Sigmoid colon (tissue), 7 donors: ENCODE results near the gene STK33. TPM values are rescaled to one million over a fixed set of nuclear protein-coding genes. Genes with fewer than 3 reads are reported as not detected.
A peak's percentile ranks its signal among the peaks of the same experiment; 100 is the strongest.

Source experiments
- DNase-seq: peaks from one replicate; pipeline ENCODE4 v3.0.0-alpha.2; 2019
- H3K27ac ChIP-seq, 4 donors: fragments of 200-600 bp; sonication (generic); one replicate each; pipeline ENCODE4 v1.5.1; 2016 to 2019; ENCODE audit warnings: mild to moderate bottlenecking in 1 of 4
- H3K27me3 ChIP-seq, 3 donors: fragments of 200-600 bp; sonication (generic); one replicate each; pipeline ENCODE4 v1.5.1; 2019; ENCODE audit warnings: mild to moderate bottlenecking in 1 of 3
- H3K36me3 ChIP-seq, 4 donors: fragments of 200-600 bp; sonication (generic); one replicate each; pipeline ENCODE4 v1.5.1; 2016 to 2019
- H3K4me1 ChIP-seq, 4 donors: fragments of 200-600 bp; sonication (generic); one replicate each; pipeline ENCODE4 v1.5.1; 2017 to 2019
- H3K4me3 ChIP-seq, 4 donors: fragments of 200-600 bp; sonication (generic); one replicate each; pipeline ENCODE4 v1.5.1; 2017 to 2019; ENCODE audit warnings: mild to moderate bottlenecking in 2 of 4, moderate library complexity in 1 of 4
- H3K9me3 ChIP-seq, 4 donors: fragments of 200-600 bp in 3 of 4; sonication (generic) in 3 of 4; one replicate each; pipeline versions ENCODE4 v1.5.1 to v1.6.1; 2013 to 2019
- EP300 ChIP-seq, 4 donors: sonication (generic); formaldehyde crosslinking; IDR thresholded peaks; one replicate each; pipeline ENCODE4 v1.6.1; 2017; ENCODE audit warnings: antibody characterized with exemption in 4 of 4
- POLR2A ChIP-seq, 2 donors: fragments of 450-650 bp; IDR thresholded peaks; one replicate each; pipeline ENCODE4 v1.6.1; 2016; ENCODE audit warnings: antibody characterized with exemption in 2 of 2, mild to moderate bottlenecking in 2 of 2, moderate library complexity in 2 of 2
- POLR2AphosphoS5 ChIP-seq, 4 donors: sonication (generic); formaldehyde crosslinking; IDR thresholded peaks; one replicate each; pipeline ENCODE4 v1.6.1; 2017; ENCODE audit warnings: antibody characterized with exemption in 4 of 4
- WGBS, 2 donors: extraction: QIAGEN DNeasy Blood & Tissue Kit; methylation state at CpG; one replicate each; pipeline ENCODE4 v1.1.7; 2013; 5-methylcytosine and 5-hydroxymethylcytosine counted together
- intact Hi-C: fragments of 100-400 bp; cut with DNase I; formaldehyde crosslinking; loops from one replicate; pipeline ENCODE4 v1.15.1; 2023
- polyA plus RNA-seq, 3 donors: library from polyadenylated mRNA; stranded (reverse); fragments of 200-250 nt; gene quantifications; one replicate each; pipeline ENCODE4 v1.2.3, GENCODE V29; 2013
- total RNA-seq, 4 donors: library from RNA; depleted of rRNA; stranded (reverse); fragments of >200 nt; gene quantifications; one replicate each; pipeline ENCODE4 v1.1.0, GENCODE V29; 2016
- TF ChIP-seq, protein P1 (sequence below), 4 experiments: fragments of 450-650 bp in 3 of 4; fragments of 200-600 bp in 1 of 4; IDR thresholded peaks; one replicate each; pipeline ENCODE4 v1.5.1; 2016 to 2019; ENCODE audit warnings: antibody characterized with exemption in 4 of 4, mild to moderate bottlenecking in 3 of 4, moderate library complexity in 2 of 4
- donor health status: healthy with polysubstance abuse.
- donor health status: Bipolar disorder and iron deficiency.
- donor health status: healthy.

The STK33 gene
- total and polyA plus RNA-seq, 7 donors, result 2.0 to 23.8 (median 20.6) TPM; not detected in 2

DNA sequence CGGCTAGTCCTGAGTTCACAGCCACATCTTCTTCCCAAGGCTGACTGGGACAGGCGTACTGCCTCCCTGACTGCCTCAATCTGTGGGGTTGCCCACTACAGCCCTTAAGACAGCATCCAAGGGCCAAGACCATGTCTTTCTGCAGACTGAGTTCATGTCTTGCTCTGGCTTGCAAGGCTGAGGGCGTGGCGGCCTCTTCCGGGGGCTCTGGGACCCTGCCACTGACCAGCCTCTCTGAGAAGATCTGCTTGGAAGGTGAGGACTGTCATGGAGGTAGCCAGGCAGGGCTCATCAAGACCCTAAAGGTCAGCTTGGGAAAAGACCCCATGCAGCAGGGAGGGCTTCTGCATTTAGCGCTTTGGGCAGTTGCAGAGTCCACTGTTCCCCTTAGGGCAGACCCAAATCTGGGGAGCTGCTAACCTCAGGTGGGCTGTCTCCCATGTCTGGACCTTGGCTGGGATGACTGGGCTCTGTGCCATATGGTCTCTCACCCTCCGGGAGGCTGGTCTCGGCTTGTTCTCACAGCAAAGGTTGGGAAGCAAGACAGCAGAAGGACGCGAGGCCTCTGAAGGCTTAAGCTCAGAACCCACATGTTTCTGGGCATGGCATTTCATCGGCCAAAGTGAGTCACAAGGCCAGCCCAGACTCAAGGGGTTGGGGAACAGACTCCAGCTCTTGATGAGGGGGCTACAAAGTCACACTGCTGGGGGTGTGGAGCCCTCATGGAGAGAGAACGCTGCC lies 221.2 kb downstream of the STK33 start:
- H3K4me1 ChIP-seq, result no peaks in the 10 kb centered on the region
- TF ChIP-seq EP300 (IDR thresholded peaks at IDR 0.05), result no peak
- TF ChIP-seq POLR2A (IDR thresholded peaks at IDR 0.05), result no peak
- TF ChIP-seq POLR2AphosphoS5 (IDR thresholded peaks at IDR 0.05), result no peak
- TF ChIP-seq, protein P1, sequence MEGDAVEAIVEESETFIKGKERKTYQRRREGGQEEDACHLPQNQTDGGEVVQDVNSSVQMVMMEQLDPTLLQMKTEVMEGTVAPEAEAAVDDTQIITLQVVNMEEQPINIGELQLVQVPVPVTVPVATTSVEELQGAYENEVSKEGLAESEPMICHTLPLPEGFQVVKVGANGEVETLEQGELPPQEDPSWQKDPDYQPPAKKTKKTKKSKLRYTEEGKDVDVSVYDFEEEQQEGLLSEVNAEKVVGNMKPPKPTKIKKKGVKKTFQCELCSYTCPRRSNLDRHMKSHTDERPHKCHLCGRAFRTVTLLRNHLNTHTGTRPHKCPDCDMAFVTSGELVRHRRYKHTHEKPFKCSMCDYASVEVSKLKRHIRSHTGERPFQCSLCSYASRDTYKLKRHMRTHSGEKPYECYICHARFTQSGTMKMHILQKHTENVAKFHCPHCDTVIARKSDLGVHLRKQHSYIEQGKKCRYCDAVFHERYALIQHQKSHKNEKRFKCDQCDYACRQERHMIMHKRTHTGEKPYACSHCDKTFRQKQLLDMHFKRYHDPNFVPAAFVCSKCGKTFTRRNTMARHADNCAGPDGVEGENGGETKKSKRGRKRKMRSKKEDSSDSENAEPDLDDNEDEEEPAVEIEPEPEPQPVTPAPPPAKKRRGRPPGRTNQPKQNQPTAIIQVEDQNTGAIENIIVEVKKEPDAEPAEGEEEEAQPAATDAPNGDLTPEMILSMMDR (IDR thresholded peaks at IDR 0.05), result no peak
- peak; percentile 40 for DNase-seq
- intact Hi-C loops, result no loop called here
- no peak overlapping the region for H3K4me3 ChIP-seq
- no peak overlapping the region for H3K27ac ChIP-seq
- no peaks in the 10 kb centered on the region for H3K9me3 ChIP-seq
- WGBS, 2 donors, result 95% methylated on average over 12 of the region's 12 CpGs
- H3K36me3 ChIP-seq, result no peaks in the 10 kb centered on the region
- H3K27me3 ChIP-seq, result no peaks in the 10 kb centered on the region

DNA sequence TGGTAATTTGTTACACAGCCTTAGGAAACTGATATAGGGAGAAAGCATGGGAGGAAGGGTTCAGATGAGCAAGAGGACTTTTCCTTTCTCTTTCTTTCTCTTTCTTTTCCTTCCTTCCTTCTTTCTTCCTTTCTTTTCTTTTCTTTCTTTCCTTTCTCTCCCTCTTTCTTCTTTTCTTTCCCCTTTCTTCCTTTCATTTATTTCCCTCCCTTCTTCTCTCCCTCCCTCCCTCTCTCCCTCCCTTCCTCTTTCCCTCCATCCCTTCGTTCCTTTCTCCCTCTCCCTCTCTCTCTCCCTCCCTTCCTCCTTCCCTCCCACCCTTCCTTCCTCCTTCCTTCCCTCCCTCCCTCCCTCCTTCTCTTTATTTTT lies 222.5 kb downstream of the STK33 start:
- no peak for DNase-seq
- TF ChIP-seq POLR2AphosphoS5 (IDR thresholded peaks at IDR 0.05) (no peak), POLR2A (IDR thresholded peaks at IDR 0.05) (no peak), EP300 (IDR thresholded peaks at IDR 0.05) (no peak)
- H3K4me1 ChIP-seq, result no peaks in the 10 kb centered on the region
- 74 to 75% methylated on average over 1 of the region's 1 CpG for WGBS, 2 donors
- no peaks in the 10 kb centered on the region for H3K9me3 ChIP-seq
- intact Hi-C loops, result no loop called here
- H3K27me3 ChIP-seq, result no peaks in the 10 kb centered on the region
- H3K36me3 ChIP-seq, result no peaks in the 10 kb centered on the region
- H3K27ac ChIP-seq, result no peak overlapping the region
- no peak overlapping the region for H3K4me3 ChIP-seq

DNA sequence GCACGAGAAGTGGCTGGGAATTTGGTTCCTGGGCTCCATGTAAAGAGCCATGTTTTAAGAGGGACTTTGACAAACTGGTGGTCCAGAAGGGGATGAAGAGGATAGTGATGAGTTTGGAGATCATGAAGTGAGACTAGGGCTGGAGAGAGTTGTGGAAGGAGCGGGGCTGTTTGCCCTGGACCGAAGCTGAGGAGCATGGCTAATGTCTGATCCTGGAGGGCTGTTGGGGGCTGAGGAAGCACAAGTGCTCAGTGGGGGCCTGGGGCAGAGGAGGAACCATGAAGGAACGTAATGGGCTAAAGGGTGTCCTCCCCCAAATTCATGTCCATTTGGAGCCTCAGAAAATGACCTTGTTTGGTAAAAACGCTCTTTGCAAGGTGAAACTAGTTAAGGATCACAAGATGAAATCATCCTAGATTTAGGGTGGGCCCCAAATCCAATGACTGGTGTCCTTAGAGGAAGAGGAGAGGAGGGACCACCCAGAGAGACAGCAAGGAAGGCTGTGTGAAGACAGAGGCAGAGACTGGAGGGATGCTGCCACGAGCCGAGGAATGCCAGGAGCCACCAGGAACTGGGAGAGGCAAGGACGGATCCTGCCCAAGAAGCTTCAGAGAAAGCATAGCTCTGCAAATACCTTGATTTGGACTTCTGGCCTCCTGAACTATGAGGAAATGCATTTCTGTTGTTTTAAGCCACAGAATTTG lies 223.1 kb downstream of the STK33 start:
- Histone ChIP-seq H3K4me1 (no peaks in the 10 kb centered on the region), H3K9me3 (no peaks in the 10 kb centered on the region), H3K36me3 (no peaks in the 10 kb centered on the region), H3K27me3 (no peaks in the 10 kb centered on the region), H3K27ac (no peak overlapping the region), H3K4me3 (no peak overlapping the region)
- DNase-seq, result peak; percentile 40
- TF ChIP-seq EP300 (IDR thresholded peaks at IDR 0.05), result no peak
- TF ChIP-seq POLR2A (IDR thresholded peaks at IDR 0.05), result no peak
- TF ChIP-seq, protein P1 (IDR thresholded peaks at IDR 0.05), result no peak
- TF ChIP-seq POLR2AphosphoS5 (IDR thresholded peaks at IDR 0.05), result no peak
- WGBS, 2 donors, result 83 to 88% methylated on average over 8 of the region's 8 CpGs
- intact Hi-C loops, result no loop called here

DNA sequence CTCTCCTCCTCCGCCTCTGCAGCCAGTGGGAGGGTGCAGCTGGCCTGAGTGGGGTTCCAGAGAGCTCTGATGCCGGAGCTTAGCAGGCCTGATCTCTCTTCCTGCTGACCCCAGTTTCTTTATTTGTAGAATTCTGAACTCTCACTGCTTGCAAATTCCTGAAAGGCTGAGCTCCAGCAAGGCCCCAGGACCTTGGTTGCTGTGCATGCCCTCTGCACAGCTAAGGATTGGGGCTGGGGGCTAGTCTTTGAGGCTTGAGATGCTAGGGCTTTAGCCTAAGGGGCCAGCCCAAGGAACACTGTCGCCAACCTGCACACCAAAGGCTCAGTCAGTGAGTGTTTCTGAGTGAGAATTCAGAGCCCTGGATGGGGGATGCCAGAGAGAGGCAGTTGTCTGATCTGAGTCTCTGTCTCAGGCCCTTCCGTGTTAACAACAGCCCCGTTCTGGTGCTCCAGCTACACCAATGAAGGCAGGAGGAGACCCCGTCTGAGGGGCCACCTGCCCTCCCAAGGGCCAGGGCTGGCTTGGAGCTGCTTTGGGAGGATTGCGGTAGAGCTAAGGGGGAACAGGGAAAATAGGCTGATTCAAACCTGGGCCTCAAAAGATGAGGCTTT lies 224.3 kb downstream of the STK33 start:
- TF ChIP-seq POLR2AphosphoS5 (IDR thresholded peaks at IDR 0.05), result no peak
- Histone ChIP-seq H3K9me3 (no peaks in the 10 kb centered on the region), H3K36me3 (no peaks in the 10 kb centered on the region), H3K27ac (no peak overlapping the region), H3K4me1 (no peaks in the 10 kb centered on the region), H3K27me3 (no peaks in the 10 kb centered on the region), H3K4me3 (no peak overlapping the region)
- peak; percentile 36 for DNase-seq
- 88 to 90% methylated on average over 7 of the region's 7 CpGs for WGBS, 2 donors
- intact Hi-C loops, result no loop called here

DNA sequence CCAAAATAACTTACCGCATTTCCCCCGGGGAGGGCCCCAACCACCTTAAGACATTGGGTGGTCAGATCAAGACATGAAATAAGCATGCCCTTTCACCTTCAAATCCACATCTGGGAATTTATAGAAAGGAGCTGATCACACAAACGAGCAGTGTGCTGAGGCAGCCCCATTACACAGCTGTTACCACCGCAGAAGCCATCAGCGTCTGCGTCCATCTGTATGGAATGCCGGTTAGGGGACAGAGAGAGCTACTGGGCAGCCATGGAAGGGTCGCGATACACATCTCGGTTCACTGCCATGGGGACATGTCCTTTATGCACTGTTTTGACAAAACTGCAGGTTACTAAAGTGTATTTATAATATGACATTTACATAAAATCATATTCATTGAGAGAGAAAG lies 225.3 kb downstream of the STK33 start:
- TF ChIP-seq EP300 (IDR thresholded peaks at IDR 0.05) (no peak), POLR2A (IDR thresholded peaks at IDR 0.05) (no peak), POLR2AphosphoS5 (IDR thresholded peaks at IDR 0.05) (no peak)
- TF ChIP-seq, protein P1 (IDR thresholded peaks at IDR 0.05), result no peak
- WGBS, 2 donors, result 86 to 88% methylated on average over 10 of the region's 10 CpGs
- H3K4me1 ChIP-seq, result no peaks in the 10 kb centered on the region
- no peak overlapping the region for H3K4me3 ChIP-seq
- H3K9me3 ChIP-seq, result no peaks in the 10 kb centered on the region
- peak; percentile 19 for DNase-seq
- H3K27ac ChIP-seq, result no peak overlapping the region
- H3K36me3 ChIP-seq, result no peaks in the 10 kb centered on the region
- intact Hi-C loops, result no loop called here
- no peaks in the 10 kb centered on the region for H3K27me3 ChIP-seq
